Upper lobe of right lung (tissue), 1 donor: Measurements from ENCODE around the gene ZSCAN26. TPM values are rescaled to one million over a fixed set of nuclear protein-coding genes. Genes with fewer than 3 reads are reported as not detected.

Source experiments
- ATAC-seq: fragments of 200-7000 bp; cut with Tn5 transposase; one replicate; pipeline ENCODE4 v1.9.1; 2020; ENCODE audit warnings: mild to moderate bottlenecking, moderate library complexity
- DNase-seq: peaks from one replicate; pipeline ENCODE4 v3.0.0-alpha.2; 2020
- H3K27ac ChIP-seq: fragments of 200-600 bp; one replicate; pipeline ENCODE4 v1.8.0; 2022
- H3K27me3 ChIP-seq: fragments of 200-600 bp; one replicate; pipeline ENCODE4 v1.8.0; 2022; ENCODE audit warnings: mild to moderate bottlenecking
- H3K36me3 ChIP-seq: fragments of 200-600 bp; one replicate; pipeline ENCODE4 v1.8.0; 2022
- H3K4me1 ChIP-seq: fragments of 200-600 bp; one replicate; pipeline ENCODE4 v1.8.0; 2022
- H3K4me3 ChIP-seq: fragments of 200-600 bp; one replicate; pipeline ENCODE4 v1.8.0; 2022; ENCODE audit warnings: mild to moderate bottlenecking
- H3K9me3 ChIP-seq: fragments of 200-600 bp; one replicate; pipeline ENCODE4 v1.8.0; 2022
- CTCF ChIP-seq: fragments of 200-600 bp; IDR thresholded peaks from one replicate; pipeline ENCODE4 v1.8.0; 2022; ENCODE audit warnings: antibody characterized with exemption
- intact Hi-C: fragments of 100-400 bp; cut with DNase I; formaldehyde crosslinking; loops from one replicate; pipeline ENCODE4 v1.11.0; 2022
- total RNA-seq: library from RNA; stranded (reverse); fragmentation: NEBNext Ultra II Directional; extraction: Animal tissue kit (Norgen Biotek cat#: 25700); gene quantifications from one replicate; pipeline ENCODE4 v1.2.1, GENCODE V29; 2021
- donor health status: DM: no; HTN: yes; CAD: no; lungs with severe emphysema.

Gene ZSCAN26
- total RNA-seq, 1 donor from 2014 or later, result 11.3 TPM

- no peak for ATAC-seq
- TF ChIP-seq CTCF, result no peak
- H3K27me3 ChIP-seq, result no peaks in the 10 kb centered on the region
- H3K4me3 ChIP-seq, result no peak overlapping the region
- H3K9me3 ChIP-seq, result peaks cover 17% of the 10 kb centered on the region
- no peak overlapping the region for H3K27ac ChIP-seq
- intact Hi-C loops, result no loop called here
- DNase-seq, result no peak
- H3K4me1 ChIP-seq, result no peaks in the 10 kb centered on the region
- H3K36me3 ChIP-seq, result peaks cover 15% of the 10 kb centered on the region
Observed at GRCh38 chr6:28326371-28326948, 59.5 kb downstream of the ZSCAN26 start.

Other genes with a start within 250 kb of the ZSCAN26 start
- 2.3 TPM for gene ZNF165, start 186.6 kb upstream of the ZSCAN26 start, total RNA-seq
- 5.8 TPM for gene ZSCAN16, start 142.5 kb upstream of the ZSCAN26 start, total RNA-seq
- gene ZKSCAN8, start 125.3 kb upstream of the ZSCAN26 start, total RNA-seq, result 20.9 TPM
- gene ZSCAN9, start 41.9 kb upstream of the ZSCAN26 start, total RNA-seq, result 13.5 TPM
- 4.5 TPM for gene ZKSCAN4, start 14.9 kb upstream of the ZSCAN26 start, total RNA-seq
- gene NKAPL, start 7.8 kb upstream of the ZSCAN26 start, total RNA-seq, result 0.87 TPM
- gene PGBD1, start 14.4 kb downstream of the ZSCAN26 start, total RNA-seq, result 3.1 TPM
- 28.5 TPM for gene ZSCAN31, start 69.0 kb downstream of the ZSCAN26 start, total RNA-seq
- 7.3 TPM for gene ZKSCAN3, start 82.8 kb downstream of the ZSCAN26 start, total RNA-seq
- 5.6 TPM for gene ZSCAN12, start 132.6 kb downstream of the ZSCAN26 start, total RNA-seq
- 2.2 TPM for gene ZSCAN23, start 176.3 kb downstream of the ZSCAN26 start, total RNA-seq
- not detected for gene GPX6, start 248.7 kb downstream of the ZSCAN26 start, total RNA-seq